ENCODE results near the gene SULT1A4. TPM values are rescaled to one million over a fixed set of nuclear protein-coding genes. Genes with fewer than 3 reads are reported as not detected.

Gene SULT1A4
- 6.0 and 6.6 TPM in 2 replicates for total RNA-seq (2014; rRNA removed; shearing (Covaris generic))

DNA sequence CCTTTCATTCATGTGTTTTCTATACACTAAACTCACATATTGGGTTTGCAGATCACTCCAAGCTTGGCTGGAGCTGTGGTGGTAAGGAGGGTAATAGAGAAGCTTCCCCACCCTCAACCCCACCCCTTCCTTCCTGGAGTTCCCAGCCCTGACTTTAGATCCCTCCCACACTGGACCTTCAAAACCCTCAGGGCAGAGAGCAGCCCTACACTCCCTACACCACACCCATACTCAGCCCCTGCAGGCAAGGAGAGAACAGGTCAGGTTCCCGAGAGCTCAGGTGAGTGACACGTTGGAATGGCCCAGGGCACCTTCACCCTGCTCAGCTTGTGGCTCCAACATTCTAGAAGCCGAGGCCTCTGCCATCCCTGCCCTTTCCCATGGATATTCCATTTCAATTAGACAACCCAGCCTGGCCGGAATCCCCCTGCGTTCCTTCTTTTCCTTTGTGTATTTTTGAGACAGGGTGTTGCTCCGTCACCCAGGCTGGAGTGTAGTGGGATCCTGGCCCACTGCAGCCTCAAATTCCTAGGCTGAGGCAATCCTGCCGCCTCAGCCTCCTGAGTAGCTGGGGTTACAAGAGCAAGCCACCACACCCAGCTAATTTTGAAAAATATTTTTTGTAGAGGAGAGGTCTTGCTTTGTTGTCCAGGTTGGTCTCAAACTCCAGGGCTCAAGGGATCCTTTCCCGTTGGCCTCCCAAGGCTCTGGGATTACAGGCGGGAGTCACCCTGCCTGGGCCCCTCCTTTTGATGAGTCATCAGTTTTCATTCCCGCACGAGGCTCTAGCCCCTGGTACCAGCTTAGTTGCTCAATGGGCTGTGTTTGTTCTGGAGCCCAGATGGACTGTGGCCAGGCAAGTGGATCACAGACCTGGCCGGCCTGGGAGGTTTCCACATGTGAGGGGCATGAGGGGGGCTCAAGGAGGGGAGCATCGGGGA is at the start of gene SULT1A4:
Gene SULT1A4, plus strand, starts transcription at position 208 of the 941 bp plus-strand sequence. CDS start 1,473 bp downstream, outside the sequence.

DNA sequence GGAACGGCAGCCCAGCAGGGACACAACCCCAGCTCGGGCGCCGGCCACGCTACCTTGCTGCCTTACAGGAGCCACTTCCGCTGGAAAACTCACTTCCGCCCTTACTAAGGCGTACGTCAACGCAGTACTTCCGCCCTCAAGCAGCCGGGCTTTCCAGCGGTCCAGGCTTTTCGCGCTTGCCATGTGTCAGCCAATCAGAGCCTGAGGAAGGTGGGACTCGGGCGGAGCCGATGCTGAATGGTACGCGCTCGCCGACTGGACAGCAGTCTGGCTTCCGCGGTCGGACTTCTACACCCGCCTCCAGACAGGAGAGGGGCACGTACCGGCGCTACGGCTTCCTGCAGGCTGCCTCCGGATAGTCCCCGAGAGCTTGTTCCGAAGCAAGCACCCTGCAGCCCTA is 5.4 kb upstream of the SULT1A4 start, which contains the start of the genes BOLA2 and SLX1B:
Gene BOLA2, minus strand, starts transcription at position 83 of the 400 bp plus-strand sequence. CDS start 98 bp downstream, outside the sequence.
Gene SLX1B, plus strand, starts transcription at position 265 of the 400 bp plus-strand sequence.

DNA sequence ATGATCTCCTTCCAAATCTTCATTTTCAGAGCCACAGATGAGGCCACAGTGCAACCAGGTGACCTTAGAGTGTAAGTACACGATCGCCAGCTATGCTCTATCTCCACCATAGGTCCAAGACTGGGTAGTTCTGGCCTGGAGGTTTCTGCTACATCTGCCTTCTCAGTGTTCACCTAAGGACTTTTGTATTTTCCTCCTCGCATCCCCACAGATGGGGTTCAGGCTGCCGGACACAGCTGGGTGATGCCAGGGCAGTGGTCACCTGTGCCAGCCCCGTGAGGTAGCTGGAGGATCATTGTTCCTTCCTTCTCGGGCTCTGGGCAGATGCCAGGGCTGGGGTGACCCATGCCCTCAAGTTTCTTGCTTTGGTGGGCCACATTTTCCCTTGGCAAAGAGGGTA is 46.6 kb downstream of the SULT1A4 start, which contains the start of gene NPIPB12:
Gene NPIPB12, minus strand, starts transcription at position 101 of the 400 bp plus-strand sequence.

Small RNA genes lying within 50 kb of the gene (small RNA-seq; reads per million reads assigned to genes)
- gene AC133555.2 = not detected

Other genes with a start within 250 kb of the SULT1A4 start
- gene NPIPB11, start 53.2 kb upstream of the SULT1A4 start, total RNA-seq (2014; rRNA removed; shearing (Covaris generic)) = 0.23 and 0.53 TPM in 2 replicates
- gene BOLA2, start 5.6 kb upstream of the SULT1A4 start, total RNA-seq (2014; rRNA removed; shearing (Covaris generic)) = 181 and 182 TPM in 2 replicates
- gene SLX1B, start 5.4 kb upstream of the SULT1A4 start, total RNA-seq (2014; rRNA removed; shearing (Covaris generic)) = 20.0 and 33.5 TPM in 2 replicates
- 23.7 and 29.1 TPM in 2 replicates for gene NPIPB12, start 46.5 kb downstream of the SULT1A4 start, total RNA-seq (2014; rRNA removed; shearing (Covaris generic))
- 0.04 and 1.8 TPM in 2 replicates for gene SPN, start 203.3 kb downstream of the SULT1A4 start, total RNA-seq (2014; rRNA removed; shearing (Covaris generic))
- 0.57 and 0.61 TPM in 2 replicates for gene QPRT, start 219.3 kb downstream of the SULT1A4 start, total RNA-seq (2014; rRNA removed; shearing (Covaris generic))